ENCODE data around the gene CASTOR1.

DNA sequence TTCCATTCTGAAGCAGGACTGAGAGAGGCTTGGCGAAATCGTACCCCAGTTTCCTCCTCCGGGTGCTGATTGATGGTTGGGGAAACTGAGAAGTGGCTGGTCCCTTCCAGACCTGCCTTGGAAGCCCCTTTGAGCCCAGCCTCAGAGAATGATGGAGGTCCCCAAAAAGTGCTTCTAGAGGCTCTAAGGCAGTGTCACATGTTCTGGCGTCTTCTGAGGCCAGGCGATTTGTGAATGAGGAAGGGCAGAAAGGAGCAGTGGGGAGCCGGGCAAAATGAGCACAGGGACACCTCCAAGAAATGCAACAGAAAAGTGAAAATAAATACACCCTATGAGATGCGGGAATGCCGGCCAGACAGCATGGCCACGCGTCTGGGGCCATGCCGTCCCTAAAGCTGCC lies 41.7 kb downstream of the CASTOR1 start:
- TF ChIP-seq CTCF (IDR thresholded peaks at IDR 0.05): no peak
- TF ChIP-seq CBFB (CRISPR knock-in tag; IDR thresholded peaks at IDR 0.05; ENCODE audit: low read depth): no peak
- TF ChIP-seq, protein P1, sequence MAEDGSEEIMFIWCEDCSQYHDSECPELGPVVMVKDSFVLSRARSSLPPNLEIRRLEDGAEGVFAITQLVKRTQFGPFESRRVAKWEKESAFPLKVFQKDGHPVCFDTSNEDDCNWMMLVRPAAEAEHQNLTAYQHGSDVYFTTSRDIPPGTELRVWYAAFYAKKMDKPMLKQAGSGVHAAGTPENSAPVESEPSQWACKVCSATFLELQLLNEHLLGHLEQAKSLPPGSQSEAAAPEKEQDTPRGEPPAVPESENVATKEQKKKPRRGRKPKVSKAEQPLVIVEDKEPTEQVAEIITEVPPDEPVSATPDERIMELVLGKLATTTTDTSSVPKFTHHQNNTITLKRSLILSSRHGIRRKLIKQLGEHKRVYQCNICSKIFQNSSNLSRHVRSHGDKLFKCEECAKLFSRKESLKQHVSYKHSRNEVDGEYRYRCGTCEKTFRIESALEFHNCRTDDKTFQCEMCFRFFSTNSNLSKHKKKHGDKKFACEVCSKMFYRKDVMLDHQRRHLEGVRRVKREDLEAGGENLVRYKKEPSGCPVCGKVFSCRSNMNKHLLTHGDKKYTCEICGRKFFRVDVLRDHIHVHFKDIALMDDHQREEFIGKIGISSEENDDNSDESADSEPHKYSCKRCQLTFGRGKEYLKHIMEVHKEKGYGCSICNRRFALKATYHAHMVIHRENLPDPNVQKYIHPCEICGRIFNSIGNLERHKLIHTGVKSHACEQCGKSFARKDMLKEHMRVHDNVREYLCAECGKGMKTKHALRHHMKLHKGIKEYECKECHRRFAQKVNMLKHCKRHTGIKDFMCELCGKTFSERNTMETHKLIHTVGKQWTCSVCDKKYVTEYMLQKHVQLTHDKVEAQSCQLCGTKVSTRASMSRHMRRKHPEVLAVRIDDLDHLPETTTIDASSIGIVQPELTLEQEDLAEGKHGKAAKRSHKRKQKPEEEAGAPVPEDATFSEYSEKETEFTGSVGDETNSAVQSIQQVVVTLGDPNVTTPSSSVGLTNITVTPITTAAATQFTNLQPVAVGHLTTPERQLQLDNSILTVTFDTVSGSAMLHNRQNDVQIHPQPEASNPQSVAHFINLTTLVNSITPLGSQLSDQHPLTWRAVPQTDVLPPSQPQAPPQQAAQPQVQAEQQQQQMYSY (CRISPR knock-in tag; IDR thresholded peaks at IDR 0.05): no peak
- no peak for TF ChIP-seq CREB1 (CRISPR knock-in tag; IDR thresholded peaks at IDR 0.05)
- no peak for TF ChIP-seq SMAD4 (CRISPR knock-in tag; IDR thresholded peaks at IDR 0.05)
- TF ChIP-seq SP1 (CRISPR knock-in tag; conservative IDR thresholded peaks at IDR 0.05): no peak
- TF ChIP-seq NFYB (CRISPR knock-in tag; conservative IDR thresholded peaks at IDR 0.05; ENCODE audit: low read depth): no peak
- TF ChIP-seq, protein P2, sequence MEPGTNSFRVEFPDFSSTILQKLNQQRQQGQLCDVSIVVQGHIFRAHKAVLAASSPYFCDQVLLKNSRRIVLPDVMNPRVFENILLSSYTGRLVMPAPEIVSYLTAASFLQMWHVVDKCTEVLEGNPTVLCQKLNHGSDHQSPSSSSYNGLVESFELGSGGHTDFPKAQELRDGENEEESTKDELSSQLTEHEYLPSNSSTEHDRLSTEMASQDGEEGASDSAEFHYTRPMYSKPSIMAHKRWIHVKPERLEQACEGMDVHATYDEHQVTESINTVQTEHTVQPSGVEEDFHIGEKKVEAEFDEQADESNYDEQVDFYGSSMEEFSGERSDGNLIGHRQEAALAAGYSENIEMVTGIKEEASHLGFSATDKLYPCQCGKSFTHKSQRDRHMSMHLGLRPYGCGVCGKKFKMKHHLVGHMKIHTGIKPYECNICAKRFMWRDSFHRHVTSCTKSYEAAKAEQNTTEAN (CRISPR knock-in tag; IDR thresholded peaks at IDR 0.05): no peak
- no peak for TF ChIP-seq TEAD4 (CRISPR knock-in tag; IDR thresholded peaks at IDR 0.05)
- TF ChIP-seq E2F1 (CRISPR knock-in tag; IDR thresholded peaks at IDR 0.05): no peak
- no peak for TF ChIP-seq USF2 (CRISPR knock-in tag; IDR thresholded peaks at IDR 0.05)
- no peak for TF ChIP-seq JUN (CRISPR knock-in tag; IDR thresholded peaks at IDR 0.05)
